ENCODE measurements around the gene PPP6R3.
"Not testable (repeated sequence)": the region's sequence is repeated elsewhere in the genome, so short reads cannot be mapped to it uniquely, and the experiment has no call there.

Gene PPP6R3

GRCh38 chr11:68536706-68537105 is 76.2 kb downstream of the PPP6R3 start:
- no peak for TF ChIP-seq CTCF (conservative IDR thresholded peaks at IDR 0.05; ENCODE audit: low read depth, low read length)
- no peak for DNase-seq (ENCODE audit: low read depth)
- no peak overlapping the region for H3K4me3 ChIP-seq (ENCODE audit: low read length)

DNA sequence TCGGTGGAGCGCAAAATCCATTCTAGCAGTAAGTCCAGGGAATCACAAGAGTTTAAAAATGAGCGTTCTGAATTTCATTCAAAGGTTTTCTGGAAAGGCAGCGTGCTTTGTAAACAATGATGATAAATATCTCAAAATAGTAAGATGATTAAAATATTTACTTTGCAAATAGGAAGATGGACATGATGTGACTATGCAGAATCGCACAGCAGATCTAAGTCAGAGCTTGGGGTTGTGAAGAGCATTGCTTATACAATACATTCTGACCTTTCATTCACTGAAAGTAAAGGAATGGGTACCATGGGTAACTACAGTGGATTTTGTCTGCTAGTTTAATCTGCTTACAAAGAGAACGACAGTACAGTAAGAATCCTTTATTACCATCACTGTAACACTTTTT is 77.5 kb downstream of the PPP6R3 start:
- H3K4me3 ChIP-seq (ENCODE audit: low read length) = no peak overlapping the region
- no peak for TF ChIP-seq CTCF (conservative IDR thresholded peaks at IDR 0.05; ENCODE audit: low read depth, low read length)
- no peak for DNase-seq (ENCODE audit: low read depth)

- DNase-seq (ENCODE audit: low read depth) = no peak
- TF ChIP-seq CTCF (conservative IDR thresholded peaks at IDR 0.05; ENCODE audit: low read depth, low read length) = no peak
- H3K4me3 ChIP-seq (ENCODE audit: low read length) = no peak overlapping the region
Observed at GRCh38 chr11:68539395-68539794, 78.8 kb downstream of the PPP6R3 start.

- DNase-seq (ENCODE audit: low read depth); H3K4me3 ChIP-seq (ENCODE audit: low read length): not testable (repeated sequence)
Observed at GRCh38 chr11:68540504-68540903, 80.0 kb downstream of the PPP6R3 start.

DNA sequence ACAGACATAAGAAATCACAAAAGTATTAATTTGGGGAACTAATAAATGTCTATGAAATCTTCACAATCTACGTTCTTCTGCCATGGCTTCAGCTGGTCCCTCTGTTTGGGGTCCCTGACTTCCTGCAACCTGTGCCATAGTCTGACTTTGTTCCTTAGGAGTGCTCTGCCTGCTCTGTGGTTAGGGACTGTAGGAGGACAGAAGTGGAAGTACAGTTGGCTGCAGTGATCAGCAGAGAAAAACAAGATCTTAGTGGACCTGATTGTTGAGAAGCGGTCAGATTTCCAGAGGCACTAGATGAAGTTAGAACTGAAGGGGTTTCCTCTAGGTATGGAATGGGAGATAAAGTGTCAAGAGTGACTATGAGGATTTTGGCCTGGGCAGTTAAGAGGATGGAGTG is 80.6 kb downstream of the PPP6R3 start:
- DNase-seq (ENCODE audit: low read depth) = no peak
- no peak for TF ChIP-seq CTCF (conservative IDR thresholded peaks at IDR 0.05; ENCODE audit: low read depth, low read length)
- H3K4me3 ChIP-seq (ENCODE audit: low read length) = no peak overlapping the region

GRCh38 chr11:68541991-68542390 is 81.4 kb downstream of the PPP6R3 start:
- DNase-seq (ENCODE audit: low read depth) = no peak
- no peak overlapping the region for H3K4me3 ChIP-seq (ENCODE audit: low read length)
- no peak for TF ChIP-seq CTCF (conservative IDR thresholded peaks at IDR 0.05; ENCODE audit: low read depth, low read length)

GRCh38 chr11:68542617-68543016 is 82.1 kb downstream of the PPP6R3 start:
- no peak for TF ChIP-seq CTCF (conservative IDR thresholded peaks at IDR 0.05; ENCODE audit: low read depth, low read length)
- DNase-seq (ENCODE audit: low read depth) = no peak
- no peak overlapping the region for H3K4me3 ChIP-seq (ENCODE audit: low read length)

DNA sequence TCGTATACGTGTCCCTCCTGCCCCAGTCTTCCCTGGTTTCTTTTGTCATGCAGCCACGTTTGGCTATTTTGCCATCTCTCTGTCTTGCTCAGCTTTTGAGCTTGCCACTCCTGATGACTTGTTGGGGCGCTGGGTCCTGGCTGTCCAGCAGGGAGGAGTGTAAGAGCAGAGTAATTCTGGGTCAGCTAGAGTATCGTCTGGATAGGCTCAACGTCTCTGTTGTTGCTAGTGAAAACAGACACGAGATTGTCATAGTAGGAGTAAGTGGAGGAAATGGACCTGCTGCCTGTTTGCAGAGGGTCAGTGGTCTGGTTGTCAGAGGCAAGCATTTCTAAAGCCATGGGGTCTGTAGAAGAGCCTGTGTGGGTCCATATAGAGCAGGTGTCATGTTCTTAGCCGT is 83.0 kb downstream of the PPP6R3 start:
- no peak overlapping the region for H3K4me3 ChIP-seq (ENCODE audit: low read length)
- no peak for TF ChIP-seq CTCF (conservative IDR thresholded peaks at IDR 0.05; ENCODE audit: low read depth, low read length)
- no peak for DNase-seq (ENCODE audit: low read depth)
